Choroid plexus epithelial cell (primary cell): ENCODE measurements around the gene SLC22A4.

ENCODE experiments used
- DNase-seq: peaks from one replicate; pipeline ENCODE4 v3.0.0-alpha.2; 2010; ENCODE audit warnings: low read depth
- H3K4me3 ChIP-seq: 2 replicates; pipeline ENCODE4 v1.5.1; 2011; ENCODE audit warnings: low read depth, mild to moderate bottlenecking, control low read depth, low read length, moderate library complexity
- TF ChIP-seq, protein P1 (sequence below): conservative IDR thresholded peaks from 2 replicates; pipeline ENCODE4 v1.5.1; 2011; ENCODE audit warnings: low read depth, mild to moderate bottlenecking, control low read depth, inconsistent platforms, low read length, moderate library complexity

The SLC22A4 gene

GRCh38 chr5:132271251-132272246, 22.6 kb upstream of the SLC22A4 start:
- TF ChIP-seq, protein P1, sequence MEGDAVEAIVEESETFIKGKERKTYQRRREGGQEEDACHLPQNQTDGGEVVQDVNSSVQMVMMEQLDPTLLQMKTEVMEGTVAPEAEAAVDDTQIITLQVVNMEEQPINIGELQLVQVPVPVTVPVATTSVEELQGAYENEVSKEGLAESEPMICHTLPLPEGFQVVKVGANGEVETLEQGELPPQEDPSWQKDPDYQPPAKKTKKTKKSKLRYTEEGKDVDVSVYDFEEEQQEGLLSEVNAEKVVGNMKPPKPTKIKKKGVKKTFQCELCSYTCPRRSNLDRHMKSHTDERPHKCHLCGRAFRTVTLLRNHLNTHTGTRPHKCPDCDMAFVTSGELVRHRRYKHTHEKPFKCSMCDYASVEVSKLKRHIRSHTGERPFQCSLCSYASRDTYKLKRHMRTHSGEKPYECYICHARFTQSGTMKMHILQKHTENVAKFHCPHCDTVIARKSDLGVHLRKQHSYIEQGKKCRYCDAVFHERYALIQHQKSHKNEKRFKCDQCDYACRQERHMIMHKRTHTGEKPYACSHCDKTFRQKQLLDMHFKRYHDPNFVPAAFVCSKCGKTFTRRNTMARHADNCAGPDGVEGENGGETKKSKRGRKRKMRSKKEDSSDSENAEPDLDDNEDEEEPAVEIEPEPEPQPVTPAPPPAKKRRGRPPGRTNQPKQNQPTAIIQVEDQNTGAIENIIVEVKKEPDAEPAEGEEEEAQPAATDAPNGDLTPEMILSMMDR, result no peak
- H3K4me3 ChIP-seq, result no peak overlapping the region
- DNase-seq, result no peak

DNA sequence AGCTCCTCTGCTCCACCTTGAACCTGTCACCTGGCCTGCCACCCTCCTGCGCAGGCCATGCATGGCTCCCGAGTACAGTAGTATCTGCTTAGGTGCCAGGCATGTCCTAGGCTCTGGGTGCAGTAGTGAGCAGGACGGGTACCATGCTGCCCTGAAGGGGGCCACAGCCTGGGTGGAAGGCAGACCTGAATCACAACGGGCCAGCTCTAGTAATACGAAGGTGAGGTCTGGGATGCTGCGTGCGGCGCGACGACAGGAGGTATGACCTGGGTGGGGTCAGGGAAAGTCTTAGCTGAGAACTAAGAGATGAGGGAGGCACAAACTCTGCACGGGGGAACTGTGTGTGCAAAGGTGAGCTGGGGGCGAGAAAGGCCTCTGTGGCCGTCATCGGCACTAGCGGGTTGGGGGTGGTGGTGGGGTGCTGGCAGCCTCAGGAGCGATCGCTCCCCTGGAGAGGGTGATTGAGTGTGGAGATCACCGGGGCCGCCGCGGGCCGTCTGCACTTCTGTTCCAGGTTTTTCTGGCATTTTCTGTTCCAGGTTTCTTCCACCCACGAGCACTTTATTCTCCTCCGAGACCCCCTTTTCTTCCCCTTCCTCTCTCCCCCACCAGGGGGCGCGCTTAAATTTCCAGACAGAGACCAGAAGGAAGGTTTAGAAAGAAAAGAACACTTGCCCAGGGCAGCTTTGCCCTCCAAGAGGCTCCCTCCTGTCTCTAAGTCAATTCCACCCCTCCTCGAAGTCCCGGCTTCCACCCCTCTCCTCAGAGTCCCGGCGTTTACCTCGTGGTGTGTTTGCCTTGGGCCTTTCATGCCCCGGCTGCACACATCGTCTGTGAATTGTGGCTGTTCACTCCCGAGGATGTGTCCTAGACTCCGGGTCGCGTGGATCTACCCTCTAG, 21.6 kb upstream of the SLC22A4 start:
- DNase-seq, result peak; percentile 60
- H3K4me3 ChIP-seq, result no peak overlapping the region
- TF ChIP-seq, protein P1, result peak; percentile 84

GRCh38 chr5:132273631-132274030, 20.6 kb upstream of the SLC22A4 start:
- TF ChIP-seq, protein P1, result no peak
- H3K4me3 ChIP-seq, result no peak overlapping the region
- no peak for DNase-seq

GRCh38 chr5:132274050-132274792, 20.0 kb upstream of the SLC22A4 start:
- DNase-seq, result no peak
- H3K4me3 ChIP-seq, result no peak overlapping the region

DNA sequence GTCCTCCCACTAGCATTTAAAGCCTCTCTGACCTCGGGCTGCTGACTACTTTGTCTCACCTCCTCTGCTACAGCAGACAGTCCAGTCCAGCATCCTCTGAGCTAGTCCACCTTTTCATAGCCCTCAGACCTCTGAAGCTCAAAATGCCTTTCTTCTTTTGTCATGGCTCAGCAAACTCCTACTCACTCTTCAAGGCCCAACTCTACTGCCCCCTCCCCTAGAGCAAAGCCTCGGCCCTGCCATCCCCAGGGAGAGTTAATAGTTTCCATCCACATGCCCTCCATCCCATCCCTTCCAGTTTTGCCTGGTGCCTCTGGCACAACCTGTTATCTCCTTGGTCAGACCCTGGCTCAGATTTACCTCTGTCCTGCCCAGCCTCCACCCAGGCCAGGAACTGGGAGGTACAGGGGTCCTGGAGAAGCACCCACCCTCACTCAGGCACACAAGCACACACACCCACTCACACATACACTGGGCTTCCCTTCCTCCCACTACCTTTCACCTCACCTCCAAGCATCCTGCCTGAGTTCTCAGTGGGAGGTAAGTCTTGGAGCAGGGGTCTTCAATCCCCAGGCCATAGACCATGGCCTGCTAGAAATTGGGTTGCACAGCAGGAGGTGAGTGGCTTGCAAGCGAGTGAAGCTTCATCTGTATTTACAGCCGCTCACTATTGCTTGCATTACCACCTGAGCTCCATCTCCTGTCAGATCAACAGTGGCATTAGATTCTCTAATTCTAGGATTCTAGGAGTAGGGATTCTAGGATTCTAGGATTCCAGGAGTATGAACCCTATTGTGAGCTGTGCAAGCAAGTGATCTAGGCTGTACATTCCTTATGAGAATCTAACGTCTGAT, 18.6 kb upstream of the SLC22A4 start:
- DNase-seq, result no peak
- TF ChIP-seq, protein P1, result no peak
- no peak overlapping the region for H3K4me3 ChIP-seq

More at GRCh38 chr5:132274050-132274792, 20.0 kb upstream of the SLC22A4 start:
- TF ChIP-seq, protein P1, result no peak
